ENCODE data around the gene HRC.

The HRC gene

GRCh38 chr19:49155005-49155819, at the start of gene HRC:
HRC (minus strand) TSS chr19:49155396; CDS start chr19:49155237, 159 bp downstream.
- no peak for TF ChIP-seq CTCF (IDR thresholded peaks at IDR 0.05; ENCODE audit: low read depth, low read length)
- H3K4me3 ChIP-seq (ENCODE audit: low read depth, low read length): no peak within 1 kb of the TSS

- H3K4me3 ChIP-seq (ENCODE audit: low read depth, low read length): no peak overlapping the region
- no peak for TF ChIP-seq CTCF (IDR thresholded peaks at IDR 0.05; ENCODE audit: low read depth, low read length)
These were observed 45.8 kb upstream of the HRC start for GRCh38 chr19:49201042-49201441.

- TF ChIP-seq CTCF (IDR thresholded peaks at IDR 0.05; ENCODE audit: low read depth, low read length): no peak
- H3K4me3 ChIP-seq (ENCODE audit: low read depth, low read length): no peak overlapping the region
These were observed 45.2 kb upstream of the HRC start for GRCh38 chr19:49200238-49200862.

GRCh38 chr19:49196527-49197240, 41.5 kb upstream of the HRC start:
- no peak overlapping the region for H3K4me3 ChIP-seq (ENCODE audit: low read depth, low read length)
- no peak for TF ChIP-seq CTCF (IDR thresholded peaks at IDR 0.05; ENCODE audit: low read depth, low read length)

GRCh38 chr19:49194408-49194807, 39.2 kb upstream of the HRC start:
- TF ChIP-seq CTCF (IDR thresholded peaks at IDR 0.05; ENCODE audit: low read depth, low read length): no peak
- no peak overlapping the region for H3K4me3 ChIP-seq (ENCODE audit: low read depth, low read length)

GRCh38 chr19:49193822-49194394, 38.7 kb upstream of the HRC start:
- no peak for TF ChIP-seq CTCF (IDR thresholded peaks at IDR 0.05; ENCODE audit: low read depth, low read length)
- H3K4me3 ChIP-seq (ENCODE audit: low read depth, low read length): no peak overlapping the region
